SU-DHL-6 (cell line): ENCODE results near the gene TMEM178B.
"Not testable (repeated sequence)": the region's sequence is repeated elsewhere in the genome, so short reads cannot be mapped to it uniquely, and the experiment has no call there.

Experiments
- H2AFZ ChIP-seq: fragments of 200-600 bp; sonication (generic); 2 replicates; pipeline ENCODE4 v1.6.1; 2014; ENCODE audit warnings: low read depth, mild to moderate bottlenecking, moderate library complexity, mixed read lengths, antibody characterized with exemption, low read length; ENCODE audit not compliant: severe bottlenecking
- H3F3A ChIP-seq: fragments of 200-600 bp; shearing (Covaris generic); 2 replicates; pipeline ENCODE4 v1.6.0; 2016; ENCODE audit warnings: antibody characterized with exemption, mild to moderate bottlenecking; ENCODE audit not compliant: insufficient read depth
- H3K27ac ChIP-seq: fragments of 200-600 bp; sonication (generic); 2 replicates; pipeline ENCODE4 v1.5.1; 2016; ENCODE audit warnings: low read depth, mild to moderate bottlenecking, low read length, moderate library complexity, mixed read lengths
- H3K27me3 ChIP-seq: fragments of 200-600 bp; sonication (generic), shearing (Covaris generic); 2 replicates; pipeline ENCODE4 v1.6.0; 2014; ENCODE audit warnings: mild to moderate bottlenecking, low read length
- H3K36me3 ChIP-seq: fragments of 200-600 bp; sonication (generic); 2 replicates; pipeline ENCODE4 v1.6.1; 2014; ENCODE audit warnings: mild to moderate bottlenecking, low read length, mixed read lengths
- H3K4me2 ChIP-seq: fragments of 300-600, 200-600 bp; shearing (Covaris generic), sonication (generic); 2 replicates; pipeline ENCODE4 v1.6.0; 2014; ENCODE audit warnings: low read length, low read depth, mild to moderate bottlenecking; ENCODE audit not compliant: poor library complexity, severe bottlenecking
- H3K4me3 ChIP-seq: fragments of 200-600 bp; sonication (generic); 2 replicates; pipeline ENCODE4 v1.5.1; 2014; ENCODE audit warnings: antibody characterized with exemption, low read length, mild to moderate bottlenecking, mixed read lengths; ENCODE audit not compliant: insufficient read depth, poor library complexity, severe bottlenecking
- H3K79me2 ChIP-seq: fragments of 200-600 bp; sonication (generic); 2 replicates; pipeline ENCODE4 v1.6.1; 2014; ENCODE audit warnings: mild to moderate bottlenecking, low read length, moderate library complexity; ENCODE audit not compliant: insufficient read depth
- H3K9ac ChIP-seq: fragments of 200-600 bp; sonication (generic); 2 replicates; pipeline ENCODE4 v1.7.0; 2014; ENCODE audit warnings: mild to moderate bottlenecking, low read length
- H3K9me2 ChIP-seq: fragments of 200-600 bp; sonication (generic); replicated peaks from 2 replicates; pipeline ENCODE4 v1.6.1; 2014; ENCODE audit warnings: low read length; ENCODE audit not compliant: insufficient read depth
- H3K9me3 ChIP-seq: fragments of 200-600 bp; sonication (generic); 2 replicates; pipeline ENCODE4 v1.6.1; 2014; ENCODE audit warnings: low read length, mixed read lengths; ENCODE audit not compliant: insufficient read depth
- H4K20me1 ChIP-seq: fragments of 200-600 bp; sonication (generic); 2 replicates; pipeline ENCODE4 v1.6.1; 2014; ENCODE audit warnings: low read depth, mild to moderate bottlenecking, antibody characterized with exemption, low read length, moderate library complexity, mixed read lengths
- CTCF ChIP-seq: fragments of 200-600 bp; sonication (generic); IDR thresholded peaks from one replicate; pipeline ENCODE4 v1.5.1; 2017; ENCODE audit warnings: antibody characterized with exemption, mild to moderate bottlenecking, low read length, moderate library complexity; ENCODE audit not compliant: insufficient read depth, poor library complexity, severe bottlenecking
- EZH2phosphoT487 ChIP-seq: fragments of 200-600 bp; sonication (generic), shearing (Covaris generic); conservative IDR thresholded peaks from 2 replicates; pipeline ENCODE4 v1.6.1; 2018; ENCODE audit warnings: mild to moderate bottlenecking, antibody characterized with exemption, low read length, moderate library complexity, mixed read lengths

Gene TMEM178B

DNA sequence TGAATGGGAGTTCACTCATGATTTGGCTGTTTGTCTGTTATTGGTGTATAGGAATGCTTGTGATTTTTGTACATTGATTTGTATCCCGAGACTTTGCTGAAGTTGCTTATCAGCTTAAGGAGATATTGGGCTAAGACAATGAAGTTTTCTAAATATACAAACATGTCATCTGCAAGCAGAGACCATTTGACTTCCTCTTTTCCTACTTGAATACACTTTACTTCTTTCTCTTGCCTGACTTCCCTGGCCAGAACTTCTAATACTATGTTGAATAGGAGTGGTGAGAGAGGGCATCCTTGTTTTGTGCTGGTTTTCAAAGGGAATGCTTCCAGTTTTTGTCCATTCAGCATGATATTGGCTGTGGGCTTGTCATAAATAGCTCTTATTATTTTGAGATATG, 101.9 kb downstream of the TMEM178B start:
- H2AFZ ChIP-seq, H3K4me3 ChIP-seq, H3K79me2 ChIP-seq, H3K27me3 ChIP-seq, H3K4me2 ChIP-seq, H3F3A ChIP-seq, H3K9me2 ChIP-seq, H3K36me3 ChIP-seq, H3K27ac ChIP-seq, H3K9me3 ChIP-seq, H3K9ac ChIP-seq, H4K20me1 ChIP-seq: not testable (repeated sequence)

- not testable (repeated sequence) for H4K20me1 ChIP-seq, H3K4me2 ChIP-seq, H3K9me2 ChIP-seq, H3K4me3 ChIP-seq, H3K79me2 ChIP-seq, H3K9me3 ChIP-seq, H3F3A ChIP-seq, H3K9ac ChIP-seq, H3K27ac ChIP-seq, H2AFZ ChIP-seq, H3K27me3 ChIP-seq, H3K36me3 ChIP-seq
Measured at GRCh38 chr7:141177120-141177519, 103.3 kb downstream of the TMEM178B start.

DNA sequence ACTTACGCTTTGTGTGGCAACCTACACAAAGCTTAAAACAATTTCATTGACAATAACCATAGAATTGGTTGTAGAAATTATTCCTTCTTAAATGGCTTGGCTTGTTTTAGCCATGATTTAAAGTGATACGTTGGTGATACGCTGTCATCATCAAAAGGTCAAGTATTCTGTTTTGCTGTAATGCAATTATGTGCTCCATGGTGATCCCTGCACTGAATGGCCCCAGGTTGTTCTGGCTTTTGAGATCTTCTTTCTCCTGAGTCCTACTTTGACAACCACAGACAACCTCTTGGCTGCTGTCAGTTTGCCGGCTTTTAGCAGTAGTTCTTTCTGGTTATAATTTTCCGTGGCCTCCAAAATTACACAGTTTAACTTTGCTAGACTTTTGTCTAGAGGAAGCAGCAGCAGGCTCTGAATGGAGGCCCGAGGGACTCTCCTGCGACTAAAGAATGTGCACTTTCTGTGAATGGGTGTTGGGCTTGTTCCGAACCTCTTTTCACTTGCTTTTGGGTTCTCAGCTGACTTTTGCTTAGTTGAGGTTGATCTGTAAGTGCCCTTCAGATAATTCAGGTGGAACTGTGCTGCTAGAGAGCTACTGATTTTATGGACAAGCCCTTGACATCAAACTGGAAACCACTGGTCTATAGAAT, 104.7 kb downstream of the TMEM178B start:
- Histone ChIP-seq H3K9me3 (no peaks in the 10 kb centered on the region), H3K27ac (no peak overlapping the region), H3K9me2 (no peaks in the 10 kb centered on the region), H2AFZ (no peak overlapping the region), H3K27me3 (no peaks in the 10 kb centered on the region), H3K4me3 (no peak overlapping the region), H4K20me1 (no peaks in the 10 kb centered on the region), H3K36me3 (no peaks in the 10 kb centered on the region), H3K9ac (no peak overlapping the region), H3K79me2 (no peaks in the 10 kb centered on the region), H3F3A (no peaks in the 10 kb centered on the region), H3K4me2 (no peak overlapping the region)
- TF ChIP-seq CTCF (no peak), EZH2phosphoT487 (no peak)

- H3K9ac ChIP-seq = no peak overlapping the region
- no peaks in the 10 kb centered on the region for H3K36me3 ChIP-seq
- H3F3A ChIP-seq = no peaks in the 10 kb centered on the region
- H4K20me1 ChIP-seq = no peaks in the 10 kb centered on the region
- H3K9me3 ChIP-seq = no peaks in the 10 kb centered on the region
- no peak overlapping the region for H3K4me3 ChIP-seq
- TF ChIP-seq EZH2phosphoT487 (no peak), CTCF (no peak)
- H3K4me2 ChIP-seq = no peak overlapping the region
- no peaks in the 10 kb centered on the region for H3K79me2 ChIP-seq
- H3K9me2 ChIP-seq = no peaks in the 10 kb centered on the region
- no peaks in the 10 kb centered on the region for H3K27me3 ChIP-seq
- H3K27ac ChIP-seq = no peak overlapping the region
- no peak overlapping the region for H2AFZ ChIP-seq
Measured at GRCh38 chr7:141181812-141182211, 107.9 kb downstream of the TMEM178B start.
